ENCODE measurements around the gene C19orf67. TPM values are rescaled to one million over a fixed set of nuclear protein-coding genes. Genes with fewer than 3 reads are reported as not detected.

The C19orf67 gene
- total RNA-seq, 3 donors from 2014 or later = not detected

DNA sequence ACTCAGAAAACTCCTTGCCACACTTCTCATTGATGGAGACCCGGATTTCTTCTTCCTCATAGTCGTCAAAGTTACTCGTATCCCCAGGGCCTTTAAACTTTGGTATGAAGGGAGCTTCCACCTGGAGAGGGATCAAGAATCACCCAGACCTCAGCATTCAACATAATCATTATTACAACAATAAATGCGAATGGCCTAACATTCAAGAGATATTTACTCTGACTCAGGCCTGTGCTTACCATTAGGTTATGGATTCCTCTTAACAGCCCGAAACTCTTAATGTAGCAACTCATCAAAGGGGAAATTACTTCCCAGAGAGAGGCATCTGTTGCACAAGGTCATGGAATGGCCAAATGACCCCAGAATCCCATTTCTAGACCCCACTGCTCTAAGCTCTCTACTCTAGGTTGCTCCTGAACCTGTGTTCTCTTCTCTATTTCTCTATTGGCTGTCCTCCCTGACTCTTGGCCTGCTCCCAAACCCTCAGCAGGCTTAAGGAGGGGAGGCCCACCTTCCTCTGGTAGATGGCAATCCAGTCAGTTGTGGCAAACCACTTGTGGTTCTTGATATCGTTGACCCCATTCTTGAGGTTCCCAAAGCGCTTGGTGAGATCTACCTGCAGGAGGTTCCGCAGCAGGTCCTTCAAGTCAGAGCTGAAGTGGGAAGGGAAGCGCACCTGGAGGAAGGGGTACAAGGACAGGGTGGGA, 7.7 kb upstream of the C19orf67 start:
- Histone ChIP-seq H3K4me1 (no peaks in the 10 kb centered on the region), H3K36me3 (no peaks in the 10 kb centered on the region), H3K4me3 (no peak overlapping the region), H3K9me3 (peaks cover 8 to 11% of the 10 kb centered on the region in 2 donors), H3K27me3 (no peaks in the 10 kb centered on the region), H3K27ac (no peak overlapping the region)
- TF ChIP-seq POLR2A (IDR thresholded peaks at IDR 0.05) (no peak), POLR2AphosphoS5 (IDR thresholded peaks at IDR 0.05) (no peak)
- TF ChIP-seq, protein P1, sequence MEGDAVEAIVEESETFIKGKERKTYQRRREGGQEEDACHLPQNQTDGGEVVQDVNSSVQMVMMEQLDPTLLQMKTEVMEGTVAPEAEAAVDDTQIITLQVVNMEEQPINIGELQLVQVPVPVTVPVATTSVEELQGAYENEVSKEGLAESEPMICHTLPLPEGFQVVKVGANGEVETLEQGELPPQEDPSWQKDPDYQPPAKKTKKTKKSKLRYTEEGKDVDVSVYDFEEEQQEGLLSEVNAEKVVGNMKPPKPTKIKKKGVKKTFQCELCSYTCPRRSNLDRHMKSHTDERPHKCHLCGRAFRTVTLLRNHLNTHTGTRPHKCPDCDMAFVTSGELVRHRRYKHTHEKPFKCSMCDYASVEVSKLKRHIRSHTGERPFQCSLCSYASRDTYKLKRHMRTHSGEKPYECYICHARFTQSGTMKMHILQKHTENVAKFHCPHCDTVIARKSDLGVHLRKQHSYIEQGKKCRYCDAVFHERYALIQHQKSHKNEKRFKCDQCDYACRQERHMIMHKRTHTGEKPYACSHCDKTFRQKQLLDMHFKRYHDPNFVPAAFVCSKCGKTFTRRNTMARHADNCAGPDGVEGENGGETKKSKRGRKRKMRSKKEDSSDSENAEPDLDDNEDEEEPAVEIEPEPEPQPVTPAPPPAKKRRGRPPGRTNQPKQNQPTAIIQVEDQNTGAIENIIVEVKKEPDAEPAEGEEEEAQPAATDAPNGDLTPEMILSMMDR (IDR thresholded peaks at IDR 0.05) = no peak
- intact Hi-C loops (cut with DNase I; ENCODE audit: low total_unique reads) = no loop called here
- DNase-seq (ENCODE audit: low spot score in 2 of 2) = no peak

DNA sequence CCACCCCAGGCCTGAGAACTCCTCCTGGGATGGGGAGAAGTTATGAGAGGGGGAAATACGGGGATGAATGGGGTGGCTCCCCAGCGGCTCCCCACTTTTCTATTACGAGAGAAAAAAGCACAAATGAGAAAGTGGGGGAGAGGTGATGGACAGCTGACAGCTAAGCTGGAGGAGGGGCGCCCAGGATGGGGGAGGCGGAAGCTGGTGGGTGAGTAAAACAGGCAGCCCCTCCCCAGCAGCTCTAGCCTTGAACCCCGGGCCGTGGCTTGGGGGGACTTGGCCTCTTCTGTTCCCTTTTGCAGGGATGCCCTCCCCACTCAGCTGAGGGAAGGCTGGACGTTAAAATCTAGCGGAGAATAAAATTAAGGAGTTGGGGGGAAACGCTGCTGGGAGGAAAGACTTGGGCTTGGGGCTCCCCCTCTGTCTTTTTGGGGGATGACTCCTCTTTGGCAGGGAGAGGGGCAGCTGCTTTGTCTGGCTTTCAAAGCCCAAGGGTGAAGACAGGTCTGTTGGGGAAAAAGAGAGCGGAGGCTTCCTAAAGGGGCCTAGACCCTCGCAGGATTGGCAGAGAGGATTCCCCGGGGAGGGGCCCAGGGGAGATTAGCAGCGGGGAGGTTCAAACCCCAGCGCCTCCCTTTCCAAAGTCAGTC, 6.4 kb upstream of the C19orf67 start:
- intact Hi-C loops (cut with DNase I; ENCODE audit: low total_unique reads) = no loop called here
- TF ChIP-seq POLR2AphosphoS5 (IDR thresholded peaks at IDR 0.05) (no peak), POLR2A (IDR thresholded peaks at IDR 0.05) (no peak)
- TF ChIP-seq, protein P1 (IDR thresholded peaks at IDR 0.05) = no peak
- H3K9me3 ChIP-seq = peaks cover 8 to 11% of the 10 kb centered on the region in 2 donors
- no peak for DNase-seq (ENCODE audit: low spot score in 2 of 2)
- no peaks in the 10 kb centered on the region for H3K36me3 ChIP-seq
- H3K27ac ChIP-seq = peak overlapping the region; percentile 91 to 97
- no peaks in the 10 kb centered on the region for H3K4me1 ChIP-seq
- no peaks in the 10 kb centered on the region for H3K27me3 ChIP-seq
- H3K4me3 ChIP-seq = peak overlapping the region; percentile 69 to 90 (median 87)

DNA sequence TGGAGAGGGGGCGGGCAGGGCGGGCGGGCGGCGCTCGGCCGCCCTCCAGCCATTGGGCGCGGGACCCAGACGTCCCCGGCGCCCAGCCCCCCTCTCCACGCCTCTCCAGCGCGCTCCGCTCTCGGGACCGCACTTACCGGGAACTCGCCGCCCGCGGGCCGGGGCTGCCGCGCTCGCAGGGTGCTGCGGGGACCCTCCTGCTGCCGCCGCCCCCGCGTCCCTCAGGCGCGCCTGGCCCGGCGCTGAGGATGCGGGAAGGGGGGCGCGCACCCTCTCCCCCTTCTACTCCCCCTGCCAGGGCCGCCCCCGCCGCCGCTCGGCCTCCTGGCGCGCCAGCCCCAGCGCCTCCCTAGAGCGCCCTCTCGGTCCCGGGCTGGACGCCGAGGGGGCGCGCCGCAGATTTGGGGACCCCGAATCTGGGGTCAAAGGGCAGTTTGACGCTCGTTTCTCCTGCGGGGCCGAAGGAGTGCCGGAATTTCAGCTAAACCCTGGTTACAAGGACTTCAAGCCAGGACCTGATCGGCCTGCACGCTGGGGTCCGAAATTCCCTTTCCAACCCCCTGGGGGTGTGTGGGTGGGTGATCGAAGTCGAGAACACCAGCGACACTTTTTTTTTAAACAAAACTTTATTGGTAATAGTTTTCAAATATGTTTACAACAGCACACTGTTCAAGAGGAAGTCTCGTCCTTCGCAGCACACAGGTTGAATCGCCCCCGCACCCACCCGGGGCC, 5.7 kb upstream of the C19orf67 start:
- H3K9me3 ChIP-seq = peaks cover 8 to 11% of the 10 kb centered on the region in 2 donors
- no peaks in the 10 kb centered on the region for H3K27me3 ChIP-seq
- intact Hi-C loops (cut with DNase I; ENCODE audit: low total_unique reads) = no loop called here
- DNase-seq (ENCODE audit: low spot score in 2 of 2) = peak in 1 of 2 donors; percentile 49
- TF ChIP-seq, protein P1 (IDR thresholded peaks at IDR 0.05) = peak in 1 of 3 donors; percentile 10
- TF ChIP-seq POLR2AphosphoS5 (IDR thresholded peaks at IDR 0.05) (peak in 1 of 3 donors; percentile 63), POLR2A (IDR thresholded peaks at IDR 0.05) (no peak)
- no peaks in the 10 kb centered on the region for H3K36me3 ChIP-seq
- peak overlapping the region; percentile 69 to 90 (median 87) for H3K4me3 ChIP-seq
- H3K27ac ChIP-seq = peak overlapping the region; percentile 91 to 97
- no peaks in the 10 kb centered on the region for H3K4me1 ChIP-seq

DNA sequence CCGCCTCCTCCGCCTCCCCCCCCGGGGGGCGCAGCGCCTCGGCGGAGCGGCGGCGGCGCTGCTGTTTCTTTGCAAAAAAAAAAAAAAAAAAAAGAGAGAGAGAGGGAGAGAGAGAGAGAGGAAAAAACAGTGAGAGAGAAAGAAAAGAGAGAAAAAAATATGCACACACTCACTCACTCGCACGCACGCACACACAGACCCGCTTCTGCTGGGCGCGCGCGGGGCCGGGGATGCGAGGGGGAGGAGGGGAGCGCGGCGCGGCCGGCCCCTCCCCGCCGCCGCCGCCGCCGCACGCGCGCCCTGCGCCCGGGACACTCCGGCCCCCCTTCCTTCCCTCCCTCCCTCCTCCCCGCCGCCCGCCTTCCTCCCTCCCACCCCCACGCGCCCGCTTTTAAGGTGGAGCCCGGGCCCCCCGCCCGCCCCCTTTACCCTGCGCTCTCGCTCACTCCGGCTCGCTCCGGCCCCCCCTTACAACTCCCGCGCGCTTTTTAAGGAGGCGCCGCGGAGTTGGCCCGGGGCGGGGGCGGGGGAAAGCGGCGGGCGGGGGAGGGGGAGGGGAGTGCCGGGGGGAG, 5.0 kb upstream of the C19orf67 start, which contains the start of gene SAMD1:
SAMD1 (minus strand) TSS at position 243 of the 572 bp plus-strand sequence.
- H3K27ac ChIP-seq = peak within 1 kb of the TSS; percentile 91 to 97
- H3K9me3 ChIP-seq = peaks cover 8 to 11% of the 10 kb centered on the region in 2 donors
- DNase-seq (ENCODE audit: low spot score in 2 of 2) = peak; percentile 87 to 88
- intact Hi-C loops (cut with DNase I; ENCODE audit: low total_unique reads) = no loop called here
- no peaks in the 10 kb centered on the region for H3K27me3 ChIP-seq
- TF ChIP-seq POLR2A (IDR thresholded peaks at IDR 0.05) (no peak), POLR2AphosphoS5 (IDR thresholded peaks at IDR 0.05) (no peak)
- TF ChIP-seq, protein P1 (IDR thresholded peaks at IDR 0.05) = no peak
- no peaks in the 10 kb centered on the region for H3K36me3 ChIP-seq
- peak within 1 kb of the TSS; percentile 69 to 90 (median 87) for H3K4me3 ChIP-seq
- no peaks in the 10 kb centered on the region for H3K4me1 ChIP-seq
